Naive thymus-derived CD4-positive, alpha-beta T cell (primary cell): Measurements from ENCODE around the gene DNAJC10. TPM values are rescaled to one million over a fixed set of nuclear protein-coding genes. Genes with fewer than 3 reads are reported as not detected.

Experiments used
- ATAC-seq: fragments of 150-1000 bp; cut with Tn5 transposase; 2 replicates; pipeline ENCODE4 v1.10.0; 2021; ENCODE audit warnings: mild to moderate bottlenecking, moderate library complexity
- CTCF ChIA-PET: fragments of 350-600 bp; sonication (Branson Sonifier 250); formaldehyde crosslinking; loops from one replicate; lab custom pipeline; 2021; ENCODE audit warnings: antibody characterized with exemption; lab: Charles Lee
- POLR2A ChIA-PET: fragments of 350-600 bp; sonication (Branson Sonifier 250); formaldehyde crosslinking; loops from one replicate; lab custom pipeline; 2021; ENCODE audit warnings: antibody characterized with exemption, inconsistent platforms; lab: Charles Lee
- DNase-seq, 9 donors: peaks; one replicate each; pipeline versions ENCODE4 v3.0.0 to v3.0.0-alpha.2; 2020 to 2022; ENCODE audit warnings: mixed read lengths in 1 of 9
- H3K27ac ChIP-seq: one replicate; pipeline ENCODE4 v1.7.0; 2013; ENCODE audit warnings: mild to moderate bottlenecking, low read depth, low read length, moderate library complexity
- H3K27me3 ChIP-seq, 2 donors: one replicate each; pipeline ENCODE4 v1.7.0; 2013; ENCODE audit warnings: low read length in 2 of 2, mild to moderate bottlenecking in 2 of 2, moderate library complexity in 2 of 2; ENCODE audit not compliant: control insufficient read depth in 2 of 2, insufficient read depth in 2 of 2
- H3K36me3 ChIP-seq, 3 experiments: 1 replicate in 2 of 3; 2 replicates in 1 of 3; pipeline ENCODE4 v1.7.0; 2013; ENCODE audit warnings: low read length in 3 of 3, mild to moderate bottlenecking in 3 of 3, moderate library complexity in 1 of 3; ENCODE audit not compliant: insufficient read depth in 3 of 3, control insufficient read depth in 2 of 3
- H3K4me1 ChIP-seq, 2 donors: one replicate each; pipeline ENCODE4 v1.7.0; 2013; ENCODE audit warnings: low read length in 2 of 2, mild to moderate bottlenecking in 2 of 2, moderate library complexity in 1 of 2; ENCODE audit not compliant: control insufficient read depth in 2 of 2, insufficient read depth in 2 of 2
- H3K4me3 ChIP-seq: 2 replicates; pipeline ENCODE4 v1.7.0; 2013; ENCODE audit warnings: mild to moderate bottlenecking, low read length
- H3K9me3 ChIP-seq, 3 experiments: 1 replicate in 2 of 3; 2 replicates in 1 of 3; pipeline ENCODE4 v1.7.0; 2013; ENCODE audit warnings: low read length in 3 of 3; ENCODE audit not compliant: control insufficient read depth in 2 of 3
- H3K27ac Mint-ChIP-seq, 9 donors: one replicate each; pipeline ENCODE4 v1.8.0; 2020 to 2022; ENCODE audit warnings: mixed read lengths in 9 of 9, mild to moderate bottlenecking in 8 of 9, moderate library complexity in 5 of 9, inconsistent platforms in 2 of 9
- H3K27me3 Mint-ChIP-seq, 5 donors: one replicate each; pipeline ENCODE4 v1.8.0; 2021 to 2022; ENCODE audit warnings: mixed read lengths in 5 of 5, mild to moderate bottlenecking in 1 of 5
- H3K36me3 Mint-ChIP-seq, 5 donors: one replicate each; pipeline ENCODE4 v1.8.0; 2020 to 2022; ENCODE audit warnings: mixed read lengths in 5 of 5, mild to moderate bottlenecking in 3 of 5, inconsistent platforms in 1 of 5
- H3K4me1 Mint-ChIP-seq, 7 donors: one replicate each; pipeline ENCODE4 v1.8.0; 2020 to 2022; ENCODE audit warnings: mixed read lengths in 7 of 7, mild to moderate bottlenecking in 3 of 7, inconsistent platforms in 1 of 7
- H3K4me3 Mint-ChIP-seq, 10 donors: one replicate each; pipeline ENCODE4 v1.8.0; 2020 to 2022; ENCODE audit warnings: mild to moderate bottlenecking in 10 of 10, mixed read lengths in 10 of 10, moderate library complexity in 6 of 10, inconsistent platforms in 2 of 10
- H3K9me3 Mint-ChIP-seq, 11 donors: one replicate each; pipeline ENCODE4 v1.8.0; 2020 to 2022; ENCODE audit warnings: mixed read lengths in 11 of 11, mild to moderate bottlenecking in 4 of 11, inconsistent platforms in 1 of 11, moderate library complexity in 1 of 11
- intact Hi-C, 2 donors: fragments of 100-400 bp; cut with micrococcal nuclease; formaldehyde crosslinking; loops; one replicate each; pipeline ENCODE4 v1.15.1; 2023
- polyA plus RNA-seq, 2 donors: library from polyadenylated mRNA; unstranded; fragments of 300-500 nt; fragmentation: Illumina TruSeq; gene quantifications; one replicate each; pipeline ENCODE4 v1.2.3, GENCODE V29; 2021
- total RNA-seq, 6 experiments: library from RNA in 5 of 6; stranded (reverse) in 5 of 6; gene quantifications; 1 replicate in 5 of 6; 2 replicates in 1 of 6; pipeline ENCODE4 v1.2.3 and lab custom pipeline; 2021 to 2026

Gene DNAJC10
- total and polyA plus RNA-seq, 7 experiments from 2014 or later = 35.9 to 70.4 (median 52.8) TPM

DNA sequence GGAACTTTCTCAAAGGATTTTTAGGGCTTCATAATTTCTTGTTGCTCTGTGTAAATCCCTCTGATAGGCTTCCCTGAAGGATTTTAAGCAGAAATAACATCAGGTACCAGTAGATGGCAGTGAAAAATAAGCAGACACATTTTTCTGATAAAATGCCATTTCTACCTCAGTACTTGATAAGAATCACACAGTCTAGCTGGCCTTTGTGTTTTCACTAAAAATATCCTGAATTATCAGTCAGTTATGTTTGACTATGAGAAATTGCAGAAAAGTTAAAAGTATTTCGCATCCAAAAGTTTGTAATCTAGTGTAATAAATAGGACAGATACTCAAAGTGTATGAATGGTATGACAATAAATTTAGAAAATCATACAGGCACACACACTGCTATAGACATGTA lies 68.7 kb downstream of the DNAJC10 start:
- Histone ChIP-seq H3K4me3 (no peak overlapping the region), H3K27ac (no peak overlapping the region), H3K4me1 (no peaks in the 10 kb centered on the region), H3K27me3 (no peaks in the 10 kb centered on the region), H3K36me3 (no peaks in the 10 kb centered on the region), H3K9me3 (no peaks in the 10 kb centered on the region)
- POLR2A ChIA-PET = interaction anchor here (0.6 kb wide), 1 partner anchor 506 kb away, joined by 3 read pairs; no protein-coding TSS in a partner anchor
- Mint-ChIP-seq H3K36me3 (peaks cover 4 to 21% (median 16%) of the 10 kb centered on the region in 5 donors), H3K27ac (no peak overlapping the region), H3K4me1 (no peaks in the 10 kb centered on the region), H3K4me3 (no peak overlapping the region), H3K9me3 (peaks cover 0 to 4% (median 0%) of the 10 kb centered on the region in 11 donors), H3K27me3 (no peaks in the 10 kb centered on the region)
- intact Hi-C loops = loop anchor here (1.0 to 2.0 kb wide), 2 partner anchors 196 kb away; no protein-coding TSS in a partner anchor
- ATAC-seq (no peak), DNase-seq (peak in 1 of 9 donors; percentile 5)
- CTCF ChIA-PET = interaction anchor here (0.6 kb wide), 1 partner anchor 19 kb away, joined by 3 read pairs; no protein-coding TSS in a partner anchor

DNA sequence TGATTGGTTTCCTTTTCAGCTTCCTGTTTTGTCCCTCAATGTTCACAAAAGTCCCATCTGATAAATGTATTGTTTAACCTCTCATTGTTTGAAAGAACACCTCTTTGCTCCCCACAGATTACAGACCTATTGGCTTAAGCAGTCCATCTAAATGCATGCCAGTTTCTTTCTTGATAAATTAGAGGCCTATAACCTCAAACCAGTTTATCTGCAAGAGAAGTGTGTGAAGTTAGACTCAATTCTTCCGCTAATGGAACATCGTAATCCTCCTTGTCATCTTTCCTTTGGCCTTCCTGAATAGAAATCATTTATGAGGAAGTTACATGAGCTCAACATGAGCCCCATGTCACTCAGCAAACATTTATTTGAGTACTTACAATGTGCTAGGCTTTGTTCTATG lies 76.4 kb downstream of the DNAJC10 start:
- POLR2A ChIA-PET = no interaction called here
- Histone ChIP-seq H3K27me3 (no peaks in the 10 kb centered on the region), H3K4me1 (no peaks in the 10 kb centered on the region), H3K4me3 (no peak overlapping the region), H3K36me3 (no peaks in the 10 kb centered on the region), H3K27ac (no peak overlapping the region), H3K9me3 (no peaks in the 10 kb centered on the region)
- Mint-ChIP-seq H3K4me3 (no peak overlapping the region), H3K36me3 (no peaks in the 10 kb centered on the region), H3K4me1 (peaks cover 0 to 6% (median 0%) of the 10 kb centered on the region in 7 donors), H3K9me3 (peaks cover 0 to 3% (median 0%) of the 10 kb centered on the region in 11 donors), H3K27ac (no peak overlapping the region), H3K27me3 (peaks cover 7 to 18% (median 16%) of the 10 kb centered on the region in 5 donors)
- no peak for DNase-seq
- no peak for ATAC-seq
- intact Hi-C loops = no loop called here
- CTCF ChIA-PET = no interaction called here

DNA sequence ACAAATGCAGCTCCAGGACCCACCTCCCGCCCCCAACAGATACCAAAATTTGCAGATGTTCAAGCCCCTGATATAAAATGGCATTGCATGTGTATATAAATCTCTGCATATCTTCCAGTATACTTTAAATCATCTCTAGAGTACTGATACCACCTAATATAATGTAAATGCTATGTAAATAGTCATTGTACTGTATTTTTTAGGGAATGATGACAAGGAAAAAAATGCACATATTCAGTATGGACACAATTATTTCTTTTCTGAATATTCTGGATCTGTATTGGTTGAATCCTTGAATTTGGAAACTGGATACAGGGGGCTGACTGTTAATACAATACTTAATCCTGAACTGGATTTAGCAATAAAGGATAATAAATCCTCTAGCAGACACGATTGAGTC lies 82.7 kb downstream of the DNAJC10 start:
- Histone ChIP-seq H3K9me3 (no peaks in the 10 kb centered on the region), H3K27me3 (no peaks in the 10 kb centered on the region), H3K27ac (no peak overlapping the region), H3K4me3 (no peak overlapping the region), H3K4me1 (no peaks in the 10 kb centered on the region), H3K36me3 (no peaks in the 10 kb centered on the region)
- DNase-seq (no peak), ATAC-seq (no peak)
- no peak overlapping the region for H3K4me3 Mint-ChIP-seq
- peaks cover 14 to 51% (median 32%) of the 10 kb centered on the region in 5 donors for H3K27me3 Mint-ChIP-seq
- H3K9me3 Mint-ChIP-seq = peaks cover 0 to 3% (median 0%) of the 10 kb centered on the region in 11 donors
- no peaks in the 10 kb centered on the region for H3K36me3 Mint-ChIP-seq
- CTCF ChIA-PET = no interaction called here
- POLR2A ChIA-PET = no interaction called here
- H3K27ac Mint-ChIP-seq = no peak overlapping the region
- no peaks in the 10 kb centered on the region for H3K4me1 Mint-ChIP-seq
- intact Hi-C loops = no loop called here

DNA sequence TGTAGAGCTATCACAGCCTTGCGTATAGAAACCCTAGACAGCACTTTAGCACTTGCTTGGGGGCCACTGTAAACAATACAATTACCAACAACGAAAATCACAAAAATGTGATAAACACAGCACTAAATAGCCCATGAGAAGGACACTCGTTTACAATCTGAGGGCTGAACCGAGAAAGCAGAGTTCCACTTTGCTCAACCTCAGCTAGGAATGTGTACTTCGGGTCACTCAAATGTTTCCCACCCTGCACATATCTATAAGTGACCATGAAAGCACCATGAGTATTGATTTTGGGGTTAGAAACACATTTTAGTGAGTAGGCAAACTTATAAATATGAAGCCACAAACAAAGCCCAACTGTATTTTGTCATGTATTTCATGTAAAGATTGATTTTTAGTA lies 88.1 kb downstream of the DNAJC10 start:
- no peaks in the 10 kb centered on the region for H3K27me3 ChIP-seq
- H3K27ac ChIP-seq = no peak overlapping the region
- no peaks in the 10 kb centered on the region for H3K9me3 ChIP-seq
- peaks cover 14 to 34% (median 18%) of the 10 kb centered on the region in 5 donors for H3K27me3 Mint-ChIP-seq
- no peak for DNase-seq
- POLR2A ChIA-PET = no interaction called here
- no peaks in the 10 kb centered on the region for H3K36me3 Mint-ChIP-seq
- no peak for ATAC-seq
- no peak overlapping the region for H3K27ac Mint-ChIP-seq
- no peaks in the 10 kb centered on the region for H3K4me1 ChIP-seq
- CTCF ChIA-PET = no interaction called here
- H3K36me3 ChIP-seq = no peaks in the 10 kb centered on the region
- peaks cover 0 to 2% (median 0%) of the 10 kb centered on the region in 11 donors for H3K9me3 Mint-ChIP-seq
- no peak overlapping the region for H3K4me3 ChIP-seq
- intact Hi-C loops = no loop called here
- no peak overlapping the region for H3K4me3 Mint-ChIP-seq
- no peaks in the 10 kb centered on the region for H3K4me1 Mint-ChIP-seq

DNA sequence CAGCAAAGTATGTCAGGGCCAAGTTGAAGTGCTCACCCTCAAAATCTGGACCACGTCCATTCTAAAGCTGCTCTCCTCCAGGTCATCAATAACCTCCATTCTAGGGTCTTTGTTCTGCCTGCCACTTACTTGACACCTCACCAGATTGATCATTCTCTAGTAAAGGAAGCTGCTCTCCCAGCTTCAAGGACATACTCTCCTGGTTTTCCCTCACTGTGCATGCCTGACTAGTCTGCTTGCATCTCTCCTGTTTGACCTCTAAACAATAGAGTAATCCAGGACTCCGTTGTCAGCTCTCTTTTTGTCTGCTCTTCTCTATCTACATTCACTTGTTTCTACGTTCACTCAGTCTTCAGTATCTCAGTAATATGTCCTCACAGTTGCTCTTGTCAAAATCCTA lies 91.3 kb downstream of the DNAJC10 start:
- no peaks in the 10 kb centered on the region for H3K27me3 ChIP-seq
- no peak for ATAC-seq
- no peak overlapping the region for H3K4me3 ChIP-seq
- H3K36me3 ChIP-seq = no peaks in the 10 kb centered on the region
- no peaks in the 10 kb centered on the region for H3K36me3 Mint-ChIP-seq
- H3K9me3 Mint-ChIP-seq = peaks cover 0 to 2% (median 0%) of the 10 kb centered on the region in 11 donors
- no peak overlapping the region for H3K4me3 Mint-ChIP-seq
- no peak for DNase-seq
- CTCF ChIA-PET = no interaction called here
- no peaks in the 10 kb centered on the region for H3K9me3 ChIP-seq
- H3K4me1 ChIP-seq = no peaks in the 10 kb centered on the region
- intact Hi-C loops = no loop called here
- H3K27ac Mint-ChIP-seq = no peak overlapping the region
- peaks cover 9 to 20% (median 17%) of the 10 kb centered on the region in 5 donors for H3K27me3 Mint-ChIP-seq
- no peaks in the 10 kb centered on the region for H3K4me1 Mint-ChIP-seq
- POLR2A ChIA-PET = no interaction called here
- H3K27ac ChIP-seq = no peak overlapping the region

DNA sequence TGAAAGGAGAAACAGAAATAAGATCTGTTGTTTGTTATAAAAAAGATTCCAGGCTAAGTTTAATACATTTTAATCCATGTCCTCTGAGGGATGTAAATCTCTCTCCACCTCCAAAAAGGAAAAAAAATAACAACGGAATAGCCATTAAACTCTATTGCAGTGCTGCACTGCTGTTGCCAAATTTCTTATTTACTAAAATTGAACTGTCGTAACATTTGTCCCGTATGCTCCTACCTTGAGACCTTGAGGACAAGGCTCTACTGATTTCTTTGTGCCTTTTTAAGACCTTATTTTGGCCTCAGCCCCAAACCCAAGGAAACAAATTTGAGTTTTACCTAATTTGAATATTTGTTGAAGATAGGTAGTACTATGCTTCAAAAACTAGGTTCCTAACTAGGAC lies 94.0 kb downstream of the DNAJC10 start:
- Mint-ChIP-seq H3K36me3 (no peaks in the 10 kb centered on the region), H3K9me3 (no peaks in the 10 kb centered on the region), H3K27ac (no peak overlapping the region), H3K4me1 (no peaks in the 10 kb centered on the region), H3K27me3 (peaks cover 3 to 21% (median 17%) of the 10 kb centered on the region in 5 donors), H3K4me3 (no peak overlapping the region)
- ChIA-PET CTCF (no interaction called here), POLR2A (no interaction called here)
- Histone ChIP-seq H3K36me3 (no peaks in the 10 kb centered on the region), H3K9me3 (no peaks in the 10 kb centered on the region), H3K4me3 (no peak overlapping the region), H3K27ac (no peak overlapping the region), H3K27me3 (no peaks in the 10 kb centered on the region), H3K4me1 (no peaks in the 10 kb centered on the region)
- ATAC-seq = no peak
- intact Hi-C loops = no loop called here
- no peak for DNase-seq

DNA sequence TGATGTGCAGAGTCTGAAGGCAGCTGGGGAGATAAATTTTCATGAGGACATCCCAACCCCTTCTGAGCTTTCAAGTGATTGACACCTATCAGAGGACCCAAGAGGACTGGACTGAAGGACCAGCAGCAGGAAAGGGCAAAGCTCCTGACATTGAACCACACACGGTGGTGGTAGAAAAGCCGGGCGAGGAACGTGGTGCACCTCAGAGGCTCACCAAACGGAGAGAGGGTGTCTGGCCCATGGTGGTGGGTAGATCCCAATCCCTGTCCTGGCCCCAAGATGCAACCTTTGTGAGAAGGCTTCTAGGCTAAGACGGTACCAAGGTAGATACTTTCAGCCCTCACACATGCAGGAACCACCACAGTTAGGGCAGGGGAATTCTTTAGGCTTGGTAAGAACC lies 98.3 kb downstream of the DNAJC10 start:
- no peaks in the 10 kb centered on the region for H3K4me1 Mint-ChIP-seq
- no peak overlapping the region for H3K4me3 Mint-ChIP-seq
- H3K9me3 Mint-ChIP-seq = no peaks in the 10 kb centered on the region
- ATAC-seq (no peak), DNase-seq (no peak)
- intact Hi-C loops = no loop called here
- Histone ChIP-seq H3K4me3 (no peak overlapping the region), H3K9me3 (no peaks in the 10 kb centered on the region), H3K27ac (no peak overlapping the region), H3K4me1 (no peaks in the 10 kb centered on the region), H3K36me3 (no peaks in the 10 kb centered on the region), H3K27me3 (no peaks in the 10 kb centered on the region)
- H3K36me3 Mint-ChIP-seq = no peaks in the 10 kb centered on the region
- H3K27ac Mint-ChIP-seq = no peak overlapping the region
- peaks cover 11 to 31% (median 13%) of the 10 kb centered on the region in 5 donors for H3K27me3 Mint-ChIP-seq
- POLR2A ChIA-PET = no interaction called here
- CTCF ChIA-PET = no interaction called here
